PC-3 (cell line): ENCODE results near the gene SLC9B2. TPM values are rescaled to one million over a fixed set of nuclear protein-coding genes. Genes with fewer than 3 reads are reported as not detected.

Experiments used
- ATAC-seq: fragments of 200-7000 bp; cut with Tn5 transposase; 2 replicates; pipeline ENCODE4 v1.9.1; 2020; ENCODE audit warnings: mild to moderate bottlenecking, moderate library complexity
- BruUV-seq: library from RNA; stranded (reverse); fragments of 400-500 nt; replicated peaks from 2 replicates; lab custom pipeline; 2021; lab: Mats Ljungman, UMichigan
- CTCF ChIA-PET: fragments of 300-600 bp; sonication (Branson Sonifier 250); formaldehyde crosslinking; loops from one replicate; lab custom pipeline; 2022; ENCODE audit warnings: antibody characterized with exemption; lab: Charles Lee
- POLR2A ChIA-PET: fragments of 300-600 bp; sonication (Branson Sonifier 250); formaldehyde crosslinking; loops from one replicate; lab custom pipeline; 2022; ENCODE audit warnings: antibody characterized with exemption; ENCODE audit not compliant: unreplicated experiment; lab: Charles Lee
- DNase-seq: peaks from one replicate; pipeline ENCODE4 v3.0.0-alpha.2; 2015
- H2AFZ ChIP-seq: fragments of 300-600 bp; sonication (generic); 2 replicates; pipeline ENCODE4 v1.6.0; 2016; ENCODE audit warnings: antibody characterized with exemption, low read length
- H3F3A ChIP-seq: fragments of 300-600 bp; sonication (generic); one replicate; pipeline ENCODE4 v1.6.0; 2017; ENCODE audit warnings: antibody characterized with exemption, low read length, control low read depth, mild to moderate bottlenecking; ENCODE audit not compliant: unreplicated experiment
- H3K27ac ChIP-seq: fragments of 300-600 bp; sonication (generic); 2 replicates; pipeline ENCODE4 v1.5.1; 2016; ENCODE audit warnings: mild to moderate bottlenecking, low read length
- H3K27me3 ChIP-seq: fragments of 300-600 bp; sonication (generic); 2 replicates; pipeline ENCODE4 v1.6.1; 2016; ENCODE audit warnings: low read length, mixed read lengths
- H3K36me3 ChIP-seq: fragments of 300-600 bp; sonication (generic); 2 replicates; pipeline ENCODE4 v1.6.1; 2016; ENCODE audit warnings: low read depth, mixed run types, low read length, mixed read lengths
- H3K4me1 ChIP-seq: fragments of 300-600 bp; sonication (generic); 2 replicates; pipeline ENCODE4 v1.5.1; 2016; ENCODE audit warnings: low read length; ENCODE audit not compliant: insufficient read depth
- H3K4me2 ChIP-seq: fragments of 300-600 bp; sonication (generic); 2 replicates; pipeline ENCODE4 v1.6.0; 2016; ENCODE audit warnings: low read length
- H3K4me3 ChIP-seq: fragments of 300-600 bp; sonication (generic); 2 replicates; pipeline ENCODE4 v1.5.1; 2016; ENCODE audit warnings: mild to moderate bottlenecking, low read length, mixed read lengths
- H3K79me2 ChIP-seq: fragments of 300-600 bp; sonication (generic); 2 replicates; pipeline ENCODE4 v1.6.1; 2017; ENCODE audit warnings: low read length, mixed read lengths
- H3K9ac ChIP-seq: fragments of 300-600 bp; sonication (generic); 2 replicates; pipeline ENCODE4 v1.6.0; 2016; ENCODE audit warnings: mild to moderate bottlenecking, low read length
- H3K9me2 ChIP-seq: fragments of 300-600 bp; sonication (generic); replicated peaks from 2 replicates; pipeline ENCODE4 v1.6.1; 2016; ENCODE audit warnings: mixed run types, low read length, mixed read lengths
- H3K9me3 ChIP-seq: fragments of 300-600 bp; sonication (generic); 2 replicates; pipeline ENCODE4 v1.6.1; 2016; ENCODE audit warnings: low read length, mixed read lengths
- H4K20me1 ChIP-seq: fragments of 300-600 bp; sonication (generic); 2 replicates; pipeline ENCODE4 v1.6.1; 2016; ENCODE audit warnings: low read length, mixed read lengths
- EZH2 ChIP-seq: fragments of 300-600 bp; sonication (generic); IDR thresholded peaks from one replicate; pipeline ENCODE4 v1.6.1; 2017; ENCODE audit warnings: antibody characterized with exemption, mild to moderate bottlenecking, low read length; ENCODE audit not compliant: unreplicated experiment
- EZH2phosphoT487 ChIP-seq: fragments of 300-600 bp; sonication (generic); IDR thresholded peaks from 2 replicates; pipeline ENCODE4 v1.6.1; 2018; ENCODE audit warnings: mild to moderate bottlenecking, antibody characterized with exemption, low read length, borderline replicate concordance
- intact Hi-C: fragments of 100-400 bp; cut with micrococcal nuclease; formaldehyde crosslinking; loops from 2 replicates; pipeline ENCODE4 v1.9.0; 2023
- total RNA-seq: library from RNA; depleted of rRNA; stranded (reverse); fragments of >200 nt; gene quantifications from 2 replicates; pipeline ENCODE4 v1.2.3, GENCODE V29; 2014; rRNA removed
- TF ChIP-seq, protein P1 (sequence below): fragments of 300-600 bp; sonication (generic); conservative IDR thresholded peaks from 2 replicates; pipeline ENCODE4 v1.5.1; 2017; ENCODE audit warnings: antibody characterized with exemption, low read depth, mild to moderate bottlenecking, low read length

The SLC9B2 gene
- total RNA-seq, 1 experiment from 2014 or later: 13.6 TPM

DNA sequence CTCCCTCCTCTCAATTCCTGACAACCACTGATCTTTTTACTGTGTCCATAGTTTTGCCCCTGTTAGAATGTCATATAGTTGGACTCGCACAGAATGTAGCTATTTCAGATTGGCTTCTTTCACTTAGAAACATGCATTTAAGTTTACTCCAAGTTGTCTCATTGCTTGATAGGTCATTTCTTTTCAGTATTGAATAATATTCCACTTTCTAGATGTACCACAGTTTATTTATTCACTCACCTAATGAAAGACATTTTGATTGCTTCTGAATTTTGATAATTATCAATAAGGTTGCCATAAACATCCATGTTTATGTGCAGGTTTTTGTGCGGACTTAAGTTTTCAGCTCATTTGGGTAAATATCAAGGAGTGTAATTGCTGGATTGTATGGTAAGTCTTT is 95.6 kb downstream of the SLC9B2 start:
- POLR2A ChIA-PET: no interaction called here
- Histone ChIP-seq H4K20me1 (no peaks in the 10 kb centered on the region), H3F3A (no peaks in the 10 kb centered on the region), H3K79me2 (no peaks in the 10 kb centered on the region), H3K36me3 (no peaks in the 10 kb centered on the region), H2AFZ (no peak overlapping the region), H3K4me1 (no peaks in the 10 kb centered on the region), H3K9ac (no peak overlapping the region), H3K4me3 (no peak overlapping the region), H3K9me2 (no peaks in the 10 kb centered on the region), H3K9me3 (no peaks in the 10 kb centered on the region), H3K4me2 (no peak overlapping the region), H3K27me3 (no peaks in the 10 kb centered on the region), H3K27ac (no peak overlapping the region)
- CTCF ChIA-PET: no interaction called here
- intact Hi-C loops: no loop called here
- TF ChIP-seq EZH2phosphoT487: no peak
- no peak for TF ChIP-seq EZH2
- TF ChIP-seq, protein P1, sequence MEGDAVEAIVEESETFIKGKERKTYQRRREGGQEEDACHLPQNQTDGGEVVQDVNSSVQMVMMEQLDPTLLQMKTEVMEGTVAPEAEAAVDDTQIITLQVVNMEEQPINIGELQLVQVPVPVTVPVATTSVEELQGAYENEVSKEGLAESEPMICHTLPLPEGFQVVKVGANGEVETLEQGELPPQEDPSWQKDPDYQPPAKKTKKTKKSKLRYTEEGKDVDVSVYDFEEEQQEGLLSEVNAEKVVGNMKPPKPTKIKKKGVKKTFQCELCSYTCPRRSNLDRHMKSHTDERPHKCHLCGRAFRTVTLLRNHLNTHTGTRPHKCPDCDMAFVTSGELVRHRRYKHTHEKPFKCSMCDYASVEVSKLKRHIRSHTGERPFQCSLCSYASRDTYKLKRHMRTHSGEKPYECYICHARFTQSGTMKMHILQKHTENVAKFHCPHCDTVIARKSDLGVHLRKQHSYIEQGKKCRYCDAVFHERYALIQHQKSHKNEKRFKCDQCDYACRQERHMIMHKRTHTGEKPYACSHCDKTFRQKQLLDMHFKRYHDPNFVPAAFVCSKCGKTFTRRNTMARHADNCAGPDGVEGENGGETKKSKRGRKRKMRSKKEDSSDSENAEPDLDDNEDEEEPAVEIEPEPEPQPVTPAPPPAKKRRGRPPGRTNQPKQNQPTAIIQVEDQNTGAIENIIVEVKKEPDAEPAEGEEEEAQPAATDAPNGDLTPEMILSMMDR: no peak
- DNase-seq (no peak), ATAC-seq (no peak)
- BruUV-seq: no TSS peak

Other genes with a start within 250 kb of the SLC9B2 start
- gene UBE2D3, start 249.2 kb downstream of the SLC9B2 start, total RNA-seq: 342 and 435 TPM in 2 replicates
- 30.9 and 36.9 TPM in 2 replicates for gene CISD2, start 207.8 kb downstream of the SLC9B2 start, total RNA-seq
- gene SLC9B1, start 57.1 kb downstream of the SLC9B2 start, total RNA-seq: not detected in 2 replicates
- gene BDH2, start 23.1 kb upstream of the SLC9B2 start, total RNA-seq: 10.5 and 16.0 TPM in 2 replicates
- gene CENPE, start 121.6 kb upstream of the SLC9B2 start, total RNA-seq: 15.3 and 17.3 TPM in 2 replicates